HCT116 (cell line): ENCODE data around the gene PPM1E. TPM values are rescaled to one million over a fixed set of nuclear protein-coding genes. Genes with fewer than 3 reads are reported as not detected.

Source experiments
- ATAC-seq: fragments of 200-7000 bp; cut with Tn5 transposase; 2 replicates; pipeline ENCODE4 v1.9.1; 2020; ENCODE audit warnings: mild to moderate bottlenecking, moderate library complexity
- BruUV-seq: library from RNA; stranded (reverse); fragments of 400-500 nt; replicated peaks from 2 replicates; lab custom pipeline; 2021; lab: Mats Ljungman, UMichigan
- CTCF ChIA-PET: fragments of 300-600 bp; sonication (Branson Sonifier 250); formaldehyde crosslinking; loops from one replicate; lab custom pipeline; 2021; ENCODE audit warnings: antibody characterized with exemption; lab: Charles Lee
- POLR2A ChIA-PET: fragments of 300-600, 350-600 bp; sonication (Branson Sonifier 250); formaldehyde crosslinking; loops from one replicate; lab custom pipeline; 2021; ENCODE audit warnings: antibody characterized with exemption; lab: Charles Lee
- RAD21 ChIA-PET, 2 experiments: fragments of 300-600 bp; sonication (Branson Sonifier 250); formaldehyde crosslinking; loops; one replicate each; lab custom pipeline; 2023; ENCODE audit warnings: low total read pairs in 2 of 2; ENCODE audit not compliant: uncharacterized antibody in 2 of 2, unreplicated experiment in 2 of 2, low non-redundant PET in 1 of 2; lab: Charles Lee
- DNase-seq: peaks from one replicate; pipeline ENCODE4 v3.0.0-alpha.2; 2010; ENCODE audit warnings: low read depth, low spot score
- H2AFZ ChIP-seq: fragments of 200-600 bp; shearing (Covaris generic), sonication (generic); 2 replicates; pipeline ENCODE4 v1.6.1; 2017; ENCODE audit warnings: low read depth, mixed run types, mixed read lengths, antibody characterized with exemption, low read length; ENCODE audit not compliant: poor library complexity, severe bottlenecking
- H3K27ac ChIP-seq: 2 replicates; pipeline ENCODE4 v1.5.1; 2012; ENCODE audit warnings: low read depth, low read length
- H3K27me3 ChIP-seq: fragments of 200-600 bp; sonication (generic); 2 replicates; pipeline ENCODE4 v1.6.1; 2016; ENCODE audit warnings: mixed run types, low read length, mixed read lengths; ENCODE audit not compliant: insufficient read depth
- H3K36me3 ChIP-seq, 2 experiments: fragments of 200-500 bp in 1 of 2; fragments of 200-600 bp in 1 of 2; sonication (Bioruptor generic) in 1 of 2; sonication (generic) in 1 of 2; 2 replicates each; pipeline versions ENCODE4 v1.5.1 to v1.6.1; 2014 to 2016; ENCODE audit warnings: low read length in 2 of 2, inconsistent platforms in 1 of 2, mixed read lengths in 1 of 2, mixed run types in 1 of 2; ENCODE audit not compliant: insufficient read depth in 2 of 2, control insufficient read depth in 1 of 2
- H3K4me1 ChIP-seq, 2 experiments: fragments of 200-600 bp in 1 of 2; sonication (generic) in 1 of 2; 2 replicates each; pipeline versions ENCODE4 v1.5.1 to v1.6.1; 2012 to 2017; ENCODE audit warnings: low read length in 2 of 2, inconsistent platforms in 1 of 2, mild to moderate bottlenecking in 1 of 2, mixed read lengths in 1 of 2, mixed run types in 1 of 2, moderate library complexity in 1 of 2; ENCODE audit not compliant: insufficient read depth in 2 of 2, control insufficient read depth in 1 of 2
- H3K4me2 ChIP-seq: fragments of 200-600 bp; sonication (generic); 2 replicates; pipeline ENCODE4 v1.6.1; 2017; ENCODE audit warnings: mixed run types, low read length, mixed read lengths
- H3K4me3 ChIP-seq, 2 experiments: fragments of 200-600 bp in 1 of 2; sonication (generic) in 1 of 2; replicated peaks in 1 of 2; 2 replicates each; pipeline ENCODE4 v1.5.1; 2011 to 2016; ENCODE audit warnings: low read length in 2 of 2, control low read depth in 1 of 2, low read depth in 1 of 2, mild to moderate bottlenecking in 1 of 2, mixed read lengths in 1 of 2, mixed run types in 1 of 2
- H3K79me2 ChIP-seq: fragments of 200-600 bp; sonication (generic); 2 replicates; pipeline ENCODE4 v1.6.1; 2017; ENCODE audit warnings: mild to moderate bottlenecking, mixed run types, low read length, moderate library complexity, mixed read lengths; ENCODE audit not compliant: insufficient read depth
- H3K9ac ChIP-seq: fragments of 200-600 bp; sonication (generic); 2 replicates; pipeline ENCODE4 v1.6.1; 2016; ENCODE audit warnings: low read length, mixed read lengths
- H3K9me2 ChIP-seq: fragments of 200-600 bp; sonication (generic), shearing (Covaris generic); 2 replicates; pipeline ENCODE4 v1.6.1; 2017; ENCODE audit warnings: mixed run types, mild to moderate bottlenecking, moderate library complexity; ENCODE audit not compliant: insufficient read depth
- H3K9me3 ChIP-seq, 2 experiments: fragments of 200-500 bp in 1 of 2; fragments of 200-600 bp in 1 of 2; sonication (Bioruptor generic) in 1 of 2; sonication (generic) in 1 of 2; 2 replicates each; pipeline ENCODE4 v1.6.1; 2014 to 2017; ENCODE audit warnings: low read length in 2 of 2, mixed read lengths in 2 of 2, inconsistent platforms in 1 of 2, low read depth in 1 of 2, mild to moderate bottlenecking in 1 of 2, mixed run types in 1 of 2, moderate library complexity in 1 of 2; ENCODE audit not compliant: control insufficient read depth in 1 of 2, insufficient read depth in 1 of 2
- H4K20me1 ChIP-seq: fragments of 200-600 bp; sonication (generic), shearing (Covaris generic); 2 replicates; pipeline ENCODE4 v1.6.1; 2017; ENCODE audit warnings: mixed run types, mild to moderate bottlenecking, moderate library complexity; ENCODE audit not compliant: insufficient read depth
- CBX3 ChIP-seq: IDR thresholded peaks from 2 replicates; pipeline ENCODE4 v1.6.1; 2012; ENCODE audit warnings: low read depth
- ELF1 ChIP-seq: IDR thresholded peaks from 2 replicates; pipeline ENCODE4 v1.6.1; 2012; ENCODE audit warnings: low read depth, borderline replicate concordance
- EZH2 ChIP-seq: fragments of 200-600 bp; sonication (generic); IDR thresholded peaks from 2 replicates; pipeline ENCODE4 v1.6.1; 2017; ENCODE audit warnings: antibody characterized with exemption, mixed run types
- EZH2phosphoT487 ChIP-seq: fragments of 200-600 bp; IDR thresholded peaks from 2 replicates; pipeline ENCODE4 v1.6.1; 2018; ENCODE audit warnings: antibody characterized with exemption, borderline replicate concordance
- FOSL1 ChIP-seq: IDR thresholded peaks from 2 replicates; pipeline ENCODE4 v1.6.1; 2012; ENCODE audit warnings: low read depth
- POLR2AphosphoS5 ChIP-seq: IDR thresholded peaks from 2 replicates; pipeline ENCODE4 v1.6.1; 2011; ENCODE audit warnings: mild to moderate bottlenecking, low read depth, low read length, moderate library complexity
- RAD21 ChIP-seq: IDR thresholded peaks from 2 replicates; pipeline ENCODE4 v1.6.1; 2012; ENCODE audit warnings: low read depth, mild to moderate bottlenecking
- SP1 ChIP-seq: IDR thresholded peaks from 2 replicates; pipeline ENCODE4 v1.6.1; 2012; ENCODE audit warnings: low read depth
- SRF ChIP-seq: IDR thresholded peaks from 2 replicates; pipeline ENCODE4 v1.6.1; 2012; ENCODE audit warnings: low read depth
- TCF7L2 ChIP-seq: IDR thresholded peaks from 2 replicates; pipeline ENCODE4 v1.7.0; 2011; ENCODE audit warnings: borderline replicate concordance, inconsistent platforms; ENCODE audit not compliant: insufficient read depth, insufficient read length; ENCODE audit errors: extremely low read depth
- YY1 ChIP-seq: IDR thresholded peaks from 2 replicates; pipeline ENCODE4 v1.6.1; 2011; ENCODE audit warnings: low read length, low read depth, moderate library complexity, mild to moderate bottlenecking; ENCODE audit not compliant: insufficient replicate concordance; ENCODE audit errors: extremely low read depth
- ZFX ChIP-seq: fragments of 450-650 bp; IDR thresholded peaks from 2 replicates; pipeline ENCODE4 v1.6.1; 2017
- ZNF274 ChIP-seq: fragments of 200-500 bp; sonication (Bioruptor generic); IDR thresholded peaks from 2 replicates; pipeline ENCODE4 v1.6.1; 2014; ENCODE audit warnings: mild to moderate bottlenecking, low read depth, low read length, inconsistent platforms
- intact Hi-C: fragments of 100-400 bp; cut with micrococcal nuclease; formaldehyde crosslinking; loops from 2 replicates; pipeline ENCODE4 v1.10.0; 2022
- total RNA-seq: library from RNA; stranded (reverse); gene quantifications from one replicate; pipeline ENCODE4 v1.2.1, GENCODE V29; 2021; ENCODE audit not compliant: unreplicated experiment
- TF ChIP-seq, protein P1 (sequence below): IDR thresholded peaks from 2 replicates; pipeline ENCODE4 v1.6.1; 2011; ENCODE audit warnings: mild to moderate bottlenecking, low read length, moderate library complexity; ENCODE audit not compliant: insufficient replicate concordance; ENCODE audit errors: extremely low read depth
- TF ChIP-seq, protein P2 (sequence below): IDR thresholded peaks from 2 replicates; pipeline ENCODE4 v1.6.1; 2012
- TF ChIP-seq, protein P3 (sequence below): IDR thresholded peaks from 2 replicates; pipeline ENCODE4 v1.6.1; 2012; ENCODE audit warnings: low read depth

PPM1E gene
- total RNA-seq, 1 experiment from 2014 or later = 0.02 TPM

GRCh38 chr17:58976541-58976940 lies 220.9 kb downstream of the PPM1E start:
- Histone ChIP-seq H2AFZ (no peak overlapping the region), H3K27me3 (no peaks in the 10 kb centered on the region), H3K9me3 (no peaks in the 10 kb centered on the region), H3K4me2 (no peak overlapping the region), H3K4me3 (no peak overlapping the region), H3K36me3 (no peaks in the 10 kb centered on the region), H3K79me2 (no peaks in the 10 kb centered on the region), H3K4me1 (no peaks in the 10 kb centered on the region), H3K27ac (no peak overlapping the region), H3K9ac (no peak overlapping the region), H3K9me2 (no peaks in the 10 kb centered on the region), H4K20me1 (no peaks in the 10 kb centered on the region)
- POLR2A ChIA-PET = no interaction called here
- CTCF ChIA-PET = no interaction called here
- intact Hi-C loops = no loop called here
- no TSS peak for BruUV-seq
- no peak for DNase-seq
- TF ChIP-seq ZNF274 (no peak), ZFX (no peak), YY1 (no peak), EZH2phosphoT487 (no peak), TCF7L2 (no peak), SRF (no peak), EZH2 (no peak), ELF1 (no peak), POLR2AphosphoS5 (no peak), RAD21 (no peak), SP1 (no peak), CBX3 (no peak), FOSL1 (no peak)
- TF ChIP-seq, protein P1, sequence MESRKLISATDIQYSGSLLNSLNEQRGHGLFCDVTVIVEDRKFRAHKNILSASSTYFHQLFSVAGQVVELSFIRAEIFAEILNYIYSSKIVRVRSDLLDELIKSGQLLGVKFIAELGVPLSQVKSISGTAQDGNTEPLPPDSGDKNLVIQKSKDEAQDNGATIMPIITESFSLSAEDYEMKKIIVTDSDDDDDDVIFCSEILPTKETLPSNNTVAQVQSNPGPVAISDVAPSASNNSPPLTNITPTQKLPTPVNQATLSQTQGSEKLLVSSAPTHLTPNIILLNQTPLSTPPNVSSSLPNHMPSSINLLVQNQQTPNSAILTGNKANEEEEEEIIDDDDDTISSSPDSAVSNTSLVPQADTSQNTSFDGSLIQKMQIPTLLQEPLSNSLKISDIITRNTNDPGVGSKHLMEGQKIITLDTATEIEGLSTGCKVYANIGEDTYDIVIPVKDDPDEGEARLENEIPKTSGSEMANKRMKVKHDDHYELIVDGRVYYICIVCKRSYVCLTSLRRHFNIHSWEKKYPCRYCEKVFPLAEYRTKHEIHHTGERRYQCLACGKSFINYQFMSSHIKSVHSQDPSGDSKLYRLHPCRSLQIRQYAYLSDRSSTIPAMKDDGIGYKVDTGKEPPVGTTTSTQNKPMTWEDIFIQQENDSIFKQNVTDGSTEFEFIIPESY = no peak
- TF ChIP-seq, protein P2, sequence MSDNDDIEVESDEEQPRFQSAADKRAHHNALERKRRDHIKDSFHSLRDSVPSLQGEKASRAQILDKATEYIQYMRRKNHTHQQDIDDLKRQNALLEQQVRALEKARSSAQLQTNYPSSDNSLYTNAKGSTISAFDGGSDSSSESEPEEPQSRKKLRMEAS = no peak
- TF ChIP-seq, protein P3, sequence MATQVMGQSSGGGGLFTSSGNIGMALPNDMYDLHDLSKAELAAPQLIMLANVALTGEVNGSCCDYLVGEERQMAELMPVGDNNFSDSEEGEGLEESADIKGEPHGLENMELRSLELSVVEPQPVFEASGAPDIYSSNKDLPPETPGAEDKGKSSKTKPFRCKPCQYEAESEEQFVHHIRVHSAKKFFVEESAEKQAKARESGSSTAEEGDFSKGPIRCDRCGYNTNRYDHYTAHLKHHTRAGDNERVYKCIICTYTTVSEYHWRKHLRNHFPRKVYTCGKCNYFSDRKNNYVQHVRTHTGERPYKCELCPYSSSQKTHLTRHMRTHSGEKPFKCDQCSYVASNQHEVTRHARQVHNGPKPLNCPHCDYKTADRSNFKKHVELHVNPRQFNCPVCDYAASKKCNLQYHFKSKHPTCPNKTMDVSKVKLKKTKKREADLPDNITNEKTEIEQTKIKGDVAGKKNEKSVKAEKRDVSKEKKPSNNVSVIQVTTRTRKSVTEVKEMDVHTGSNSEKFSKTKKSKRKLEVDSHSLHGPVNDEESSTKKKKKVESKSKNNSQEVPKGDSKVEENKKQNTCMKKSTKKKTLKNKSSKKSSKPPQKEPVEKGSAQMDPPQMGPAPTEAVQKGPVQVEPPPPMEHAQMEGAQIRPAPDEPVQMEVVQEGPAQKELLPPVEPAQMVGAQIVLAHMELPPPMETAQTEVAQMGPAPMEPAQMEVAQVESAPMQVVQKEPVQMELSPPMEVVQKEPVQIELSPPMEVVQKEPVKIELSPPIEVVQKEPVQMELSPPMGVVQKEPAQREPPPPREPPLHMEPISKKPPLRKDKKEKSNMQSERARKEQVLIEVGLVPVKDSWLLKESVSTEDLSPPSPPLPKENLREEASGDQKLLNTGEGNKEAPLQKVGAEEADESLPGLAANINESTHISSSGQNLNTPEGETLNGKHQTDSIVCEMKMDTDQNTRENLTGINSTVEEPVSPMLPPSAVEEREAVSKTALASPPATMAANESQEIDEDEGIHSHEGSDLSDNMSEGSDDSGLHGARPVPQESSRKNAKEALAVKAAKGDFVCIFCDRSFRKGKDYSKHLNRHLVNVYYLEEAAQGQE = no peak
- no peak for ATAC-seq
- RAD21 ChIA-PET = no interaction called here
